ENCODE measurements around the gene PPP2R5C.

The PPP2R5C gene

DNA sequence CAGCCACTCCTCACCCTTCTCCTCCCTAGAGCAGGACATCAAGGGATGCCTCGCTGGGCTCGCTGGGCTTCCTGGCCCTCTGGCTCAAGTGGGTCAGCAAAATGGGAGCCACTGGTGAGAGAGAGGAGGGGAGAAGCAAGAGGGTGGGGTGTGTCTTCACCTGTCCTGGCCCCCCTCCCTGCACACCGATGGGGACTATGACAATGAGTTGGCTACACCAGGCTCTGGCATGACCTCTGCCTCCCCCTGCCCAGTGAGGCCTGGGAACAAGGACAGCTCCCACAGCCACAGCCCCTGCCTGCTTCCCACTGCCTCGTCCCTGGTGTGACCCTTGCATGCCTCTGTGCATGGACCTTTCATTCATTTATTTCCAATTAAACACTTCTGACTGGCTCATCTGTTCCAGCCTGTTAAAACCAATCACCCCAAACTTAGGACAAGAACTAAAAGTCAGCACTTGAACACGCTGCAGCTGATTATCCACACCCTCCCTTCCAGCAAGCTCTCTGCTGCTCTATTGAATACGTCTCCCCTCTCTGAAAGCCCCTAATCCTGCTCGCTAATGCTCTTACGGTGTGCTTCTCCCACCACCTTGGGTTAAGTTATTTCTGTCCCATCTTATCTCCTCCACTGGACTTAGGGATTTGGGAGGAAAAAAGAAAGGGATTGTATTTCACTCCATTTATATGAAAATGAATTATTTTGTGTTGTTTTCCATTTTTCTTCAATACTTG lies 5.8 kb upstream of the PPP2R5C start:
- DNase-seq = no peak

- no peak for DNase-seq
These were observed 4.3 kb upstream of the PPP2R5C start for GRCh38 chr14:101757064-101757838.

GRCh38 chr14:101757839-101758211 lies 3.7 kb upstream of the PPP2R5C start:
- DNase-seq = no peak

DNA sequence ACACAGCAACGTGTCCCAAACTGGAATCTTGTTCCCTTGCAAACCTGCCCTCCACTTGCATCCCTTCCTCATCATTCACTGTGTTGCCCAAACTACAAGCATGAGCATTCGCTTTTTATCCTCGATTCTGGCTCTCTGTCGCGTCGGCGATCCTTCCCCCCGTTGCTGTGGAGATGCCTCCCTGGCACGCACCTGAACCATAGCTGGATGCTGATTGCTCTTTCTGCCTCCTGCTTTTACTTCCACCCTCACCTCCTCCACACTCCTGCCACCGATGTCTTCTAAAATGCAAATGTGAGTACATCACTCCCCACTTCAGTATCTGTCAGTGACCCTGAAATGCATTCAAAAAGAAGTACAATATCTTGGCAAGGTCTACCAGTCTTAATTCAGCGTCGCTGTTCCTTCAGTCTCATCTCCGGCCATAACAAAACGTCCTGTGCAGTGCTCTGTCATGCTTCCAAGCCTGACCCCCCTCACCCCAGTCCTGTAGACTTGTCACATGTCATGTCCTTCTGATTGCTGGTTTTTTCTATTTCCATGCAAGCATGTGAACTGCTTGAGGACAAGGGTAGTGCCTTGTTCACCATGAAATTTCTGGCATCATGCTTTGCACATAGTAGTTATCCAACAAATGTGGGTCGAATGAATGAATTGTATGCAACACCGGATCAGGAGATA lies 2.5 kb upstream of the PPP2R5C start:
- no peak for DNase-seq

DNA sequence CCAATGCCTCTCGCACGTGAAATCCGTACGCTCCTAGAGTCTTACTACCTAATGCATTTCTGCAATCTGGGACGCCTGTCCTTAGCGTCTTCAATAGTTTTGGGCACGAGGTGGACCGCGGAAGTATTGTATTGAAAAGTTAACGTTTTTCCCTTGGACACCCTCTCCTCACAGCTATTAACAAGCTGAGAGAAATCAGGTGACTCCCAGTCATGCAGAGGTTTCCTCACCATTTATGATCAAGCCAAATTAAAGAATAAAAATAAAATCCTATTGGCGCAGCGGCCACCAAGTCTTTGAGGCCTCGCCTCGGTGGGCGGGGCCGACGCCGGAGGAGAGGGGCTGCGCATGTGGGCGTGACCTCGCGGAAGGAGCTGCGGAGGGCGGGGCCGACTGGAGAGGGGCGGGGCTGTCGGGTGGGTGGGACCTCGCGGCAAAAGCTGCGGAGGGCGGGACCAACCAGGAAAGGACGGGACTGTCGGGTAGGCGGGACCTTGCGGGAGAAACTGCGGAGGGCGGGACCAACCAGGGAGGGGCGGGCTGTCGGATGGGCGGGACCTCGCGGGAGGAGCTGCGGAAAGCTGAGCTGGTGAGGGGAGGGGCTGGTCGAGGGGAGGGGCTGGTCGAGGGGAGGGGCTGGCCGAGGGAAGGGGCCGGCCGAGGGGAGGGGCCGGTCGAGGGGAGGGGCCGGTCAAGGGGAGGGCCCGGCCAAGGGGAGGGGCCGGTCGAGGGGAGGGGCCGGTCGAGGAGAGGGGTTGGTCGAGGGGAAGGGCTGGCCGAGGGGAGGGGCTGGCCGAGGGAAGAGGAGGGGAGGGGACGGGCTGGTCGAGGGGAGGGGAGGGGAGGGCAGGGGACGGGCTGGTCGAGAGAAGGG lies 1.1 kb upstream of the PPP2R5C start:
- DNase-seq = peak; percentile 95

- peak; percentile 46 for DNase-seq
These were observed 496 bp downstream of the PPP2R5C start for GRCh38 chr14:101761881-101762529.

DNA sequence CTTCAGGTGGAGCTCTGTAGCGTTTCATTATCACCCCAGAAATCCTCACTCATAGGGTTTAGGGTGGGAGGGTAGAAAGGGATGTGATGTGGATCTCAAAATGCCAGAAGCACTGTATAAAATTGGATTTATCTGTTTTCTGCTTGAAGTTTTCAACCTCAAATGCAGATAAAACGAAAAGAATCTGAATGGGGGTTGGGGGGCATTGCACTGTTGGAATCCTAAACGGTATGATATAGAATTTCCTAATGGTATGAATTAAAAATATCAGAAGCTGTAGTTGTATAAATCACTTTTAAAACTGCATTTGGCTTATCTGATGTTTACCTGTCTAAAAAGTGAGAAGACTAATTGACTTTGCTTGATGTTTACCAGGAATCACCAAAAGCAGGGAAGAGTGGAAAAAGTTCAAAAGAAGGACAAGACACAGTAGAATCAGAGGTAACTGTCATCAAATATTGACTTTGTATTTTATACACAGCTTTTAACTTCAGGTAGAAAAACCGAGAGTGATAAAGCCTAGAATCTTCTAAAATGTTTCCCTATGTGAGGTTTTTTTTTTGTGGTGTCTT lies 1.1 kb downstream of the PPP2R5C start:
- no peak for DNase-seq

GRCh38 chr14:101763941-101764709 lies 2.6 kb downstream of the PPP2R5C start:
- DNase-seq = no peak

DNA sequence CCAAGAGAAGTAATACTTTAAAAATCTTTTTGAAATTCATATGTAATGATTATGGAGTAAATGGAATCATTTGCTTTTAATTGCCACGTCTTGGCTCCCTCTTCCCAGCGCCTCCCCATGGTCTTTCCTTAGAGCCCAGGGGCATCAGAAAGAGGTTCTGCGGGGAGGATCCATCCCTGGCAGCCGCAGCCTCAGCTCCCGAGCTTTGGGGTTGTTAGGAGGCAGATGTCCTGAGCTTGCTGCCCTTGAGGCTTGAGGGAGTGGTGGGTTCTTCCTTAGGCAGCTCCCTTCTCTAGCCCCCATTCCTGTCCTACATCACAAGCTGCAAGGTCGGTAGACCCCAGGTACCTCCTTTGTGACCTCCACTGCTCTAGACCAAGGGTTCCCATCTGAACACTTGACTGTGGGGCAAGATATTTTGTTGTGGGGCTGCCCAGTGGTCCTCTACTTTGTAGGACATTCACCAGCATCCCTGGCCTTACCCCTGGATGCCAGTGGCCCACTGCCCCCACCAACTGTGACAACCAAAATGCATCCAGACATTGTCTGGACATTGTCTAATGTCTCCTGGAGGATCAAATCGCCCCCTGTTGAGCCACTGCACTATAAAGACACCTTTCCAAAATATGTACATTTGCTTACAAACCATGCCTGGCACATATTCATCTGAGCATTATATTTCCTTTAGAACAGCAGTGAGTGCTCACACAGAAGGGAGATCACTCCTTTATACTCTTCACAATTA lies 6.3 kb downstream of the PPP2R5C start:
- DNase-seq = no peak

- no peak for DNase-seq
These were observed 8.7 kb downstream of the PPP2R5C start for GRCh38 chr14:101770183-101770582.

DNA sequence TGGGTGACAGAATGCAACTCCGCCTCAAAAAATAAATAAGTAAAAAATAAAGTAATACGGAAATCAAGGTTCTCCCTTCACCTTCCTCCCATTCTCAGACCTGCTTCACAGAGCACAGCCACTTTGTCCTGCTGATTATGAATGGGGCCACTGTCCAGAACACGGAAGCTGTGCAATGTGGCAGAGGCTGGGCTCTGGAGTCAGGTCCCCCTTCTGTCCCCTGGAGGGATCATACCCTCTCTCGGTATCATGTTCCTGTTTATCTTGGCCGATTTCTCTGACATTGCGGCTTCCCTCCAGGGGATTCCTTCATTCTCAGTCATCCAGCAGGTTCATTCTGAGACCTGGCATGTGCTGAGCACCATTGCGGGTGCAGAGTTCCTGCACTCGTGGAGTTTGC lies 11.3 kb downstream of the PPP2R5C start:
- DNase-seq = no peak

GRCh38 chr14:101773378-101773777 lies 11.9 kb downstream of the PPP2R5C start:
- no peak for DNase-seq

GRCh38 chr14:101774006-101774795 lies 12.7 kb downstream of the PPP2R5C start:
- no peak for DNase-seq

DNA sequence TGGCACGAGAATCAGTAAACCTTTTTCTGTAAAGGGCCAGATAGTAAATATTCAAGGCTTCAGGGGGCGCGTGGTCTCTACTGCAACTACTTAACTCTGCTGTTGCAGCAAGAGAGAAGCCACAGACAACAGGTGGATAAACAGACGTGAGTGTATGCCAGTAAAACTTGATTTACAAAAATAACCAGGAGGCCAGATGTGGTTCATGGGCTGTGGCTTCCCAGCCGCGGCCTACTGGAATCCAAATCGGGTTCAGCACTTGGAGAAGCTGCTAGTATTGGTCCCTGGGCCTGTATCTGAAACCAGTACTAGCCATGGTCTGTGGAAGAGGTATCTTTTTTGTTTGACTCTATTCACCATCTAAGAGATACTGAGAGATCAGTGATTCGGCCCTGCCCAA lies 13.3 kb downstream of the PPP2R5C start:
- no peak for DNase-seq

DNA sequence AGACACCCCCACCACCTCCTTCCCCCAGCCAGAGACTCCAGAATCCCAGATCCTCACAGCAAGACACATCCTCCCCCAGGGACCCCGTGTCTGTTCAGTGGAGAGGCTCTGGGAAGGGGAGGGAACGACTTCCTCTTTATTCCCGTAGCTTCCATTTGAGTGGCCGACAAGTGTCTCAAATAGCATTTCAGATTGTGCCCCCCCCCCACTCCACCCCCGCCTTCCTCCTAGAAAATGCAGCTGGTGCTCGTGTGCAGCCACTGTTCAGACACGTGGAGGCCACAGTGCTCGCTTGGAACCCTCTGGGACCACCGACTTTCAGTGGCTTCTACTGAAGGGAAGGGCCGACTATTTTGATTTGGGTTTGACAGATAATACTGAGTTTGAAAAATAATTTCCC lies 14.3 kb downstream of the PPP2R5C start:
- no peak for DNase-seq

GRCh38 chr14:101776344-101776743 lies 14.8 kb downstream of the PPP2R5C start:
- DNase-seq = no peak

DNA sequence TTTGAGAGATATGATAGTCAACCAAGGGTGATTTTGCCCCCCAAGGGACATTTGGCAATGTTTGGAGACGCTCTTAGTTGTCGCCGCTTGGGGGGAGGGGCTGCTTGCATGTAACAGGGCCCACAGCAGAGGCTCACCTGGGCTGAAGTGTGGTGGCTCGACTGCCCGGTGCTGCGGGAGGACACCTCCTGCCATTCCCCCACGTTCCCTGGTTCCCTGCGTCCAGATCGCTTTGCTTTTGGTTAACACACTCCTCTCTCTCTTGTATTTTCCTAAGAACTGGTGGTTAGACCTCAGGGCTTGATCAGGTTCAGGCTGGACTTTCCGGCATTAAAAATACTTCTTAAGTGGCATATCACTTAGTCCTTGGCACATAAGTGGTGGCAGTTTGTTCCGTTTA lies 18.9 kb downstream of the PPP2R5C start:
- no peak for DNase-seq

- no peak for DNase-seq
These were observed 19.4 kb downstream of the PPP2R5C start for GRCh38 chr14:101780887-101781239.

- DNase-seq = peak; percentile 39
These were observed 19.9 kb downstream of the PPP2R5C start for GRCh38 chr14:101781240-101782061.
